HG02642 (cell line): ENCODE data around the gene FLT4.
"Not testable (repeated sequence)": the region's sequence is repeated elsewhere in the genome, so short reads cannot be mapped to it uniquely, and the experiment has no call there.

Source experiments
- ATAC-seq: cut with Tn5 transposase; IDR thresholded peaks from one replicate; pipeline ENCODE4 v1.9.1; 2021; ENCODE audit warnings: mild to moderate bottlenecking; ENCODE audit not compliant: unreplicated experiment, poor library complexity

Gene FLT4

DNA sequence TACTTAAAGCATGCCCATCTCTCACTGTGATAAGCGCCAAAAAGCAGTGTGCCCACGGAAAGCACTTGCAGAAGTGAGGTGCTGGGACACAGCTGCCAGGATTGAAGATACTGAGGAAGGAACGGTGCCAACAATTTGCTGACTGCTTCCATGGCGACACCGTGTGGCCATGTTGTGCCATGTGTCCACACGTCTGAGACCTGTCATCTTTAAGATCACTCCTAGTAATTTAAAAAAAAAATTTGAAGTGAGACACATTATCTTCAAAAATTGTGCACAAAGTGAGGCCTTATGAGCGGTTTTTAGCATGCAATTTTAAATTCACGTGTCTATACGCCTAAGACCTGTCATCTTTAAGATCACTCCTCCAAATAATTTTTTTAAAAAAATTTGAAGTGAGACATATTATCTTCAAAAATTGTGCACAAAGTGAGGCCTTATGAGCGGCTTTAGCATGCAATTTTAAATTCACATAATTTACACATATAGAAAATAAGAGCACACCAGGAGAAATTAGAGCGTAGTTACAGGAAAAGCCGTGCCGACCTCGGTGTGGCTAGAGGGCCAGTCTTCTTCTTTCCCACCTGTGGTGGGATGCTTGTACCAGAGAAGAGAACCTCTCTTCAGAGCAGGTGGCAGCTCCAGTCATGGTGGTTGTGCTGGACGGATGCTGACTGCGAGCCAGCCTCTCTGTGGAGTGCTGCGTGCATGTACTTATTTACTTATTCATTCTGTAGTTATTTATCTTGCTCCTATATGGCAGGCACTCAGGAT lies 21.4 kb upstream of the FLT4 start:
- ATAC-seq: no peak

DNA sequence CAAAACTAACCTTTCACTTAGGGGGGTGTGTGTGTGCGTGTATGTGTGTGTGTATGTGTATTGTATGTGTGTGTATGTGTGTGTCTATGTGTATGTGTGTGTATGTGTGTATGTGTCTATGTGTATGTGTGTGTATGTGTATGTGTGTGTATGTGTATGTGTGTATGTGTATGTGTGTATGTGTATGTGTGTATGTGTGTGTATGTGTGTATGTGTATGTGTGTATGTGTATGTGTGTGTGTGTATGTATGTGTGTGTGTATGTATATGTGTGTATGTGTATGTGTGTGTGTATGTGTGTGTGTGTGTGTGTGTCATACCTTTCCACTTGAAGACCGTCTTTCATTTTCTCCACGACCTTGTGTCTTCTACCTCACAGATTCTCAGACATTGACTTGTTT lies 20.8 kb upstream of the FLT4 start:
- no peak for ATAC-seq

- ATAC-seq: no peak
Observed at GRCh38 chr5:180669661-180670060, 20.3 kb upstream of the FLT4 start.

DNA sequence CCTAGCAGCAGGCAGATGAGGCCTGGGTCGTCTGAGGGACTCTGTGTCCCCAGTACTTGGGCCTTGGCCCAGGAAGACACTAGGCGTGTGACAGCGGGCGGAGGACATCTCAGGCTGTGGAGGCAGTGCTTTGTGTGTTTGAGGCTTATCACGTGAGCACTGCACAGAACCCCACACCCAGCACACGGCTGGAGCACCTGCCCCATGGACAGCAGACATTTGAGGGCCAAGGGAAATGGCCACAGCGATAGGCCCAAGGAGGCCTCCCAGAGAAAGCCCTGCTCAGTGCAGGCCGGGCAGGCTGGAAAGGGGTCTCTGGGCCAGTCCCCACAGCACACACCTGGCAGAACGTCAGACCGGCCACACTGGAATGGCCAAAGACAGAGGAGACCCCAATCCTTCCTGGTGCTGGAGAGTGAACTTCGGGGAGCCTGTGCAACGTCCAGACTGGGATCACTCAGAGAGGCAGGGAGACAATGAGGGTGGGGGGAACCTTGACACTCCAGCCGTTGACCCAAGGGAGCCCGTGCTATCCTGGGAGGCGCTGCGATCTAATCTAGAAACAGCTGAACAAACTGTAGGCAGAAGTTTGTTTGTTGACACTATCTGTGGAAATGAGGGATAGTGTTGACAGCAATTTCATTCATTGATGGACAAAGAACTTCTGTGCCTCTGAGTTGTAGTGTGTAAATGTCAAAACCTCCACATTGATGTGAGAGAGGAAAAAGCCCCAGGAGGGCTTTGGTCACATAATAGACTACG lies 19.6 kb upstream of the FLT4 start:
- no peak for ATAC-seq

DNA sequence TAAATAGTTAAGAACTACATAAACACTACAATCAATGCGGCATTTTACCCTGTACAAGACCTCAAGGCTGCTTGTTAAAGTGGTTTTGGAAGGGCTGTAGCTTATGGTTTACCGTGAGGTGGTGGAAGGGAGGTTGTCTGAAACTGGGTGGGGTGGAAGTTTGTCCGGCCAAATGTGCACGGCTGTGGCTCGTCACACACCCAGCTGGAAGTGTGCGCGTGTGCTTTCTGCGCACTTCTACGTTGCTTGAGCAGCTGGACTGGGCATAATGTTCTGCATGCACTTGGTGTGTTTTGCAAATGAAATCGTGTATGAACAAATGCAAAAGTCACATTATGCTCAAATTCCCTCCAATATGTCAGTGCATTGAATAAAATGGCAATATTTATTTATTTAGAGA lies 17.4 kb upstream of the FLT4 start:
- ATAC-seq: no peak

DNA sequence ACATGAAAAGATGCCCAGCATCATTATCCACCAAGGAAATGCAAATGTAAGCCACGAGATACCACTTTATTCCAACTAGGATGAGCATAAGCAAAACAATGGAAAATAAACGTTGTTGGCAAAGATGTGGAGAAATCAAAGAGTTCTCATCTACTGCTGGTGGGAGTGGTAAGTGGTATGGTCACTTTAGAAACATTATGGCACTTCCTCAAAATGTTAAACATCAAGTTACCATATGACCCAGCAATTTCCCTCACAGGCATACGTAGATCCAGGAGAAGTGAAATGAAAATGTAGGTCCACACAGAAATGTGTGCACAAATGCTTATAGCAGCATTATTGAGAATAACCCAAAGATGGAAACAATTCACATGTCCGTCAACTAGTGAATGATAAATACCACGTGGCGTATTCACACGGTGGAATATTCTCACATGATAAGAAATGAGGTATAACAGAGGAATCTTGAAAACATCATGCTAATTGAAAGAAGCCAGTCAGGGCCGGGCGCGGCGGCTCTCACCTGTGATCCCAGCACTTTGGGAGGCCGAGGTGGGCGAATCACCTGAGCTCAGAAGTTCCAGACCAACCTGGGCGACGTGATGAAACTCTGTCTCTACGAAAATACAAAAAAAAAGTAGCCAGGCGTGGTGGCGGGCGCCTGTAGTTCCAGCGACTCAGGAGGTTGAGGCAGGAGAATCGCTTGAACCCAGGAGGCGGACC lies 16.4 kb upstream of the FLT4 start:
- no peak for ATAC-seq

- no peak for ATAC-seq
Observed at GRCh38 chr5:180658774-180659564, 9.6 kb upstream of the FLT4 start.

- ATAC-seq: not testable (repeated sequence)
Observed at GRCh38 chr5:180655243-180655642, 5.8 kb upstream of the FLT4 start.

- ATAC-seq: no peak
Observed at GRCh38 chr5:180652771-180653170, 3.4 kb upstream of the FLT4 start.

DNA sequence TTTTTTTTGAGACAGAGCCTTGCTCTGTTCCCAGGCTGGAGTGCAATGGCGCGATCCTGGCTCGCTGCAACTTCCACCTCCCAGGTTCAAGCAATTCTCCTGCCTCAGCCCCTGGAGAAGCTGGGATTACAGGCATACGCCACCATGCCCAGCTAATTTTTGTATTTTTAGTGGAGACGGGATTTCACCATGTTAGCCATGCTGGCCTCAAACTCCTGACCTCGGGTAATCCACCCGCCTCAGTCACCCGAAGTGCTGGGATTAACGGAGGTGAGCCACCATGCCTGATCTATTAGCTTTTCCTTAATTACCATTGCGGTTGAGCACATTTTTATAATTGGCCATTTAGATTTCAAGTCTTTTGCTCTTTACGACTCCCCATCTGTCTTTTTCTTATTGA lies 2.9 kb upstream of the FLT4 start:
- no peak for ATAC-seq

- ATAC-seq: no peak
Observed at GRCh38 chr5:180648658-180649296, 623 bp downstream of the FLT4 start.

GRCh38 chr5:180647941-180648500 lies 1.4 kb downstream of the FLT4 start:
- no peak for ATAC-seq

DNA sequence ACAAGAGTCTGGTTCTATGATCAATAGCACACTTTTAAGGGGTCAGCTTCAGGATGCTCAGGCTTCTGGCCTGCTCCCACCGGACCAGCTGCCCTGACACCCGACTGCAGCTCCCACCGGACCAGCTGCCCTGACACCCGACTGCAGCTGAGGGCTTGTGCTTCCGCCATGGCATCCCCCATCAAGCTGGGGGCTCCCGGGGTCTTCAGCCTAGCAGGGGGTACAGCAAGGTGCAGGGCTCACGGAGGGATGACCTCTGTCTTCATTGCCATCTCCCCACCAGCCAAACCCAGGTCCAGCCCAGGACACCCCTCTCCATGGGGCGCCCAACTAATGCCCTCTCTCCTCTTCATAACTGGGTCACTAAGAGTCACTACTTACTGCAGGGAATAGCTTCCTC lies 1.9 kb downstream of the FLT4 start:
- ATAC-seq: no peak

- ATAC-seq: no peak
Observed at GRCh38 chr5:180646963-180647305, 2.5 kb downstream of the FLT4 start.

- no peak for ATAC-seq
Observed at GRCh38 chr5:180646289-180646962, 3.0 kb downstream of the FLT4 start.

- no peak for ATAC-seq
Observed at GRCh38 chr5:180645274-180646204, 3.9 kb downstream of the FLT4 start.

DNA sequence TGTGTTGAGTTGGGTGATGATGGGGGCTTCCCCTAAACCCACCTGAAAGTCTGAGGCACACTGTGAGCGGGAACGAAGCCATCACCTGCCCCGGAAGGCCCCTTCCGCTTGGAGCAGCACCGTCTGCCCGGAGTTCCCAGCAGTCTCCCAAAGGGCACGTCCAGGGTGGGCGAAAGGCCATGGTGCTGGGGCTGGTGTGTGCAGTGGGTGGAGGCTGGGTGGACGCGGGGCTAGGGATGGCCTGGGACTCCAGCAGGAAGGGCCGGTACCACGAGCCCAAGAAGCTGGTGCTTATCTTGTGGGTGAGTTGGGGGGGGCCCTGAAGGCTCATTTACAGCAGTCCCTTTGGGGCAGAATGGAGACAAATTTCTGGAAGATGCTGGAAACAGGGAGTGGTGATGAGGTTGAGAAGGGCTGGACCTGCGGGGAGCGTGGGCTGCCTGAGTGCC lies 4.6 kb downstream of the FLT4 start:
- no peak for ATAC-seq
